Measurements from ENCODE around the gene KPNB1. TPM values are rescaled to one million over a fixed set of nuclear protein-coding genes. Genes with fewer than 3 reads are reported as not detected.
"Not testable (repeated sequence)": the region's sequence is repeated elsewhere in the genome, so short reads cannot be mapped to it uniquely, and the experiment has no call there.

Gene KPNB1
- total RNA-seq, 1 donor from 2014 or later: 210 TPM

GRCh38 chr17:47676199-47676472 lies 26.4 kb downstream of the KPNB1 start:
- ATAC-seq (no peak), DNase-seq (no peak)
- TF ChIP-seq, protein P1, sequence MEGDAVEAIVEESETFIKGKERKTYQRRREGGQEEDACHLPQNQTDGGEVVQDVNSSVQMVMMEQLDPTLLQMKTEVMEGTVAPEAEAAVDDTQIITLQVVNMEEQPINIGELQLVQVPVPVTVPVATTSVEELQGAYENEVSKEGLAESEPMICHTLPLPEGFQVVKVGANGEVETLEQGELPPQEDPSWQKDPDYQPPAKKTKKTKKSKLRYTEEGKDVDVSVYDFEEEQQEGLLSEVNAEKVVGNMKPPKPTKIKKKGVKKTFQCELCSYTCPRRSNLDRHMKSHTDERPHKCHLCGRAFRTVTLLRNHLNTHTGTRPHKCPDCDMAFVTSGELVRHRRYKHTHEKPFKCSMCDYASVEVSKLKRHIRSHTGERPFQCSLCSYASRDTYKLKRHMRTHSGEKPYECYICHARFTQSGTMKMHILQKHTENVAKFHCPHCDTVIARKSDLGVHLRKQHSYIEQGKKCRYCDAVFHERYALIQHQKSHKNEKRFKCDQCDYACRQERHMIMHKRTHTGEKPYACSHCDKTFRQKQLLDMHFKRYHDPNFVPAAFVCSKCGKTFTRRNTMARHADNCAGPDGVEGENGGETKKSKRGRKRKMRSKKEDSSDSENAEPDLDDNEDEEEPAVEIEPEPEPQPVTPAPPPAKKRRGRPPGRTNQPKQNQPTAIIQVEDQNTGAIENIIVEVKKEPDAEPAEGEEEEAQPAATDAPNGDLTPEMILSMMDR (IDR thresholded peaks at IDR 0.05): no peak
- H3K27ac ChIP-seq: no peak overlapping the region
- intact Hi-C loops (cut with DNase I): no loop called here
- H3K9me3 ChIP-seq: no peaks in the 10 kb centered on the region
- H3K36me3 ChIP-seq: peaks cover 100% of the 10 kb centered on the region
- H3K27me3 ChIP-seq (ENCODE audit: low read depth): no peaks in the 10 kb centered on the region
- no peaks in the 10 kb centered on the region for H3K4me1 ChIP-seq
- H3K4me3 ChIP-seq: no peak overlapping the region

- TF ChIP-seq, protein P1 (IDR thresholded peaks at IDR 0.05): no peak
- Histone ChIP-seq H3K4me1 (no peaks in the 10 kb centered on the region), H3K27me3 (ENCODE audit: low read depth) (no peaks in the 10 kb centered on the region), H3K36me3 (peaks cover 100% of the 10 kb centered on the region), H3K27ac (no peak overlapping the region), H3K9me3 (no peaks in the 10 kb centered on the region), H3K4me3 (no peak overlapping the region)
- ATAC-seq (no peak), DNase-seq (no peak)
- intact Hi-C loops (cut with DNase I): no loop called here
These were observed 26.9 kb downstream of the KPNB1 start for GRCh38 chr17:47676510-47677165.

- Histone ChIP-seq H3K4me1 (no peaks in the 10 kb centered on the region), H3K9me3 (no peaks in the 10 kb centered on the region), H3K27me3 (ENCODE audit: low read depth) (no peaks in the 10 kb centered on the region), H3K36me3 (peaks cover 100% of the 10 kb centered on the region), H3K27ac (no peak overlapping the region), H3K4me3 (no peak overlapping the region)
- intact Hi-C loops (cut with DNase I): no loop called here
- TF ChIP-seq, protein P1 (IDR thresholded peaks at IDR 0.05): no peak
- DNase-seq (no peak), ATAC-seq (no peak)
These were observed 28.5 kb downstream of the KPNB1 start for GRCh38 chr17:47678196-47678595.

DNA sequence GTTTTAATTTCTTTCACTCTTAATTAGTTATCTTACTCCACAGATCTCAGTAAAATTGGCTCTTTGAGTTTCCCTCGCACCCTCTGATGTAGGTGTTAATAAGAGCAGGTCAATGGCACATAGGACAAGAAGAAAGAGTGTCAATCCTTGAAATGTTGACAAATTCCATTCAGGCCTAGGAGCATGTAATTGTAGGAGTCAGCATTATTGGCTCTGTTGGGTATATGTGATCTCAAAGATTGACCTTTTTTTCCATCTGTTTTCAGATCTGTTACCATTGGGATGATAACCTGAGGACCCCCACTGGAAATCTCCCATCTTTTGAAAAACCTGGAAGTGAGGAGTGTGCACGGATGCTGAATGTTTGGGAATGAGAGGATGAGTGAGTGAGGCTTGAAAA lies 32.4 kb downstream of the KPNB1 start:
- TF ChIP-seq, protein P1 (IDR thresholded peaks at IDR 0.05): no peak
- H3K36me3 ChIP-seq: peaks cover 90% of the 10 kb centered on the region

GRCh38 chr17:47682727-47683126 lies 33.0 kb downstream of the KPNB1 start:
- H3K27ac ChIP-seq; ATAC-seq; H3K9me3 ChIP-seq; H3K27me3 ChIP-seq (ENCODE audit: low read depth); DNase-seq; H3K4me3 ChIP-seq; intact Hi-C loops (cut with DNase I): not testable (repeated sequence)
- peaks cover 20% of the 10 kb centered on the region for H3K4me1 ChIP-seq
- peaks cover 84% of the 10 kb centered on the region for H3K36me3 ChIP-seq

More for the DNA sequence above, 32.4 kb downstream of the KPNB1 start:
- no peaks in the 10 kb centered on the region for H3K9me3 ChIP-seq
- intact Hi-C loops (cut with DNase I): no loop called here
- no peak for DNase-seq
- peaks cover 14% of the 10 kb centered on the region for H3K4me1 ChIP-seq
- H3K27ac ChIP-seq: no peak overlapping the region
- no peak overlapping the region for H3K4me3 ChIP-seq
- H3K27me3 ChIP-seq (ENCODE audit: low read depth): no peaks in the 10 kb centered on the region
- no peak for ATAC-seq

GRCh38 chr17:47684025-47684424 lies 34.3 kb downstream of the KPNB1 start:
- H3K4me1 ChIP-seq: peaks cover 22% of the 10 kb centered on the region
- H3K36me3 ChIP-seq: peaks cover 71% of the 10 kb centered on the region
- no peaks in the 10 kb centered on the region for H3K9me3 ChIP-seq
- no peak overlapping the region for H3K27ac ChIP-seq
- ATAC-seq (no peak), DNase-seq (no peak)
- no peaks in the 10 kb centered on the region for H3K27me3 ChIP-seq (ENCODE audit: low read depth)
- intact Hi-C loops (cut with DNase I): no loop called here
- H3K4me3 ChIP-seq: no peak overlapping the region
- TF ChIP-seq, protein P1 (IDR thresholded peaks at IDR 0.05): no peak

Data from lower lobe of right lung (tissue), 2 donors.